Natural killer cell (primary cell): ENCODE results near the gene CCDC85C. TPM values are rescaled to one million over a fixed set of nuclear protein-coding genes. Genes with fewer than 3 reads are reported as not detected.

Source experiments
- ATAC-seq, 3 donors: fragments of 150-1000 bp in 2 of 3; fragments of 200-7000 bp in 1 of 3; cut with Tn5 transposase; 1 replicate in 1 of 3; 2 replicates in 2 of 3; pipeline ENCODE4 v1.10.0; 2021; ENCODE audit warnings: mild to moderate bottlenecking in 2 of 3, moderate library complexity in 2 of 3
- DNase-seq, 2 donors: peaks; one replicate each; pipeline versions ENCODE4 v3.0.0 to v3.0.0-alpha.2; 2013 to 2021; ENCODE audit warnings: mixed read lengths in 1 of 2
- H3K27ac ChIP-seq: one replicate; pipeline ENCODE4 v1.5.1; 2013; ENCODE audit warnings: mild to moderate bottlenecking, low read length
- H3K27me3 ChIP-seq: one replicate; pipeline ENCODE4 v1.6.1; 2013; ENCODE audit warnings: low read length; ENCODE audit not compliant: control insufficient read depth, insufficient read depth
- H3K36me3 ChIP-seq: one replicate; pipeline ENCODE4 v1.6.1; 2013; ENCODE audit warnings: low read length; ENCODE audit not compliant: control insufficient read depth, insufficient read depth
- H3K4me1 ChIP-seq: one replicate; pipeline ENCODE4 v1.6.1; 2013; ENCODE audit warnings: low read length; ENCODE audit not compliant: control insufficient read depth, insufficient read depth
- H3K4me3 ChIP-seq: one replicate; pipeline ENCODE4 v1.5.1; 2013; ENCODE audit warnings: low read length
- H3K9me3 ChIP-seq: one replicate; pipeline ENCODE4 v1.6.1; 2013; ENCODE audit warnings: low read length; ENCODE audit not compliant: control insufficient read depth, insufficient read depth
- H3K27ac Mint-ChIP-seq, 2 donors: one replicate each; pipeline ENCODE4 v1.8.0; 2022; ENCODE audit warnings: mild to moderate bottlenecking in 2 of 2, mixed read lengths in 2 of 2, moderate library complexity in 1 of 2
- H3K27me3 Mint-ChIP-seq, 2 donors: one replicate each; pipeline ENCODE4 v1.8.0; 2022; ENCODE audit warnings: low read depth in 2 of 2, mixed read lengths in 2 of 2
- H3K36me3 Mint-ChIP-seq: one replicate; pipeline ENCODE4 v1.8.0; 2022; ENCODE audit warnings: mixed read lengths
- H3K4me1 Mint-ChIP-seq, 2 donors: one replicate each; pipeline ENCODE4 v1.8.0; 2022; ENCODE audit warnings: mixed read lengths in 2 of 2
- H3K4me3 Mint-ChIP-seq: one replicate; pipeline ENCODE4 v1.8.0; 2022; ENCODE audit warnings: mild to moderate bottlenecking, moderate library complexity, mixed read lengths
- H3K9me3 Mint-ChIP-seq, 2 donors: one replicate each; pipeline ENCODE4 v1.8.0; 2022; ENCODE audit warnings: mixed read lengths in 2 of 2
- CTCF ChIP-seq: fragments of 200-600 bp; IDR thresholded peaks from one replicate; pipeline ENCODE4 v1.8.0; 2022; ENCODE audit warnings: antibody characterized with exemption
- WGBS: methylation state at CpG from one replicate; pipeline ENCODE4 v1.1.7; 2013; ENCODE audit warnings: missing lambda C conversion rate; ENCODE audit not compliant: insufficient coverage; 5-methylcytosine and 5-hydroxymethylcytosine counted together
- intact Hi-C: fragments of 100-400 bp; cut with micrococcal nuclease; formaldehyde crosslinking; loops from one replicate; pipeline ENCODE4 v1.14.2; 2022
- total RNA-seq, 4 donors: library from RNA; stranded (reverse); fragments of 120-200 nt in 1 of 4; gene quantifications; one replicate each; pipeline versions ENCODE4 v1.2.3 to v1.2.4, GENCODE V29; 2013 to 2022

CCDC85C gene
- total RNA-seq, 3 donors from 2014 or later (not counting 1 experiment from before 2014, with no cell fraction given): 0.73 to 4.3 (median 2.8) TPM

DNA sequence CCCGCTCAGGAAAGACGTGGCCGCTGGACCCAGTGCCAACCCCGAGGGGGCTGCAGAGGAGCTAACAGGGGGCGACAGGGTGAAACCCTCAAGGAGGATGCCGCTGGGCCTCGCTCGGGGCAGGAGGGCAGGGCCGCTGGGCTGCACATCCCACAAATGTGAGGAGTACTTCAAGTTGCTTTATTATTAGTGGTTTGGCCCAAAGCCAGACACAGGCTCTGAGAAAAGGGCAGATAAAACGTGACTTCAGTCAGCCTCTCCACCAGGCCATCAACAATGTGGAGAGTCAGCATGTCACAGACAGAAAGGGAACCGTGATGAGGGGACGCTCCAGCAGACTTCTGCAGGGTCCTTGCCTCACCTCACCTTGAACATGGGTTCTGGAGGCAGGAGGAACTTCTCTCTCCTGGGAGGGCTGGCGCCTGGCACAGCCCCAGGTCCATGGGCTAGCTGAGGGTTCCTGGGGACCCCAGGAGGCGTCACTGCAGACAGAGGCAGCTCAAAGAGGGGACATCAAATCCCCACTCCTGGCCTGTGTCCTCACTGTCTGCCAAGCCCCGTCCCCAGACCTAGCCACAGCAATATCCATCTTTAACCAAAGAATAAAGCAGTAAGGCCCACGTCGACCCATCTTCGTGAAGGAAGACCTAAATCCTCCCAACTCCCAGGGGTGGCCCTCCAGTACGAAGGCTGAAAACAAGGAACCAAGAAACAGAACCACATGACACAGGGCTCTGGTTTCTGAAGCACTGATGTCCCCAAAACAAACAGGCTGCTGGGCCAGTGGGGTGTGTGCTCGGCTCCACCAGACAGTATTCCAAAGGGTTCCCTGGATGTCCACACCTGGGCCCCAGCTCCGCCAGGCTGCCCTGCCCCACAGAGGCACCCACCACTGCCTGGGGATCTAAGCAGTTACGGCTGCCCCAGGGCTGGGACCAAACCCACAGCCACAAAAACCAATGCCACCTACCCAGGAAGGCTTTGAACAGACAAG, 35.1 kb downstream of the CCDC85C start:
- Mint-ChIP-seq H3K9me3 (no peaks in the 10 kb centered on the region), H3K36me3 (no peaks in the 10 kb centered on the region), H3K4me1 (no peaks in the 10 kb centered on the region), H3K27me3 (peaks cover 0 to 2% of the 10 kb centered on the region in 2 donors), H3K27ac (no peak overlapping the region), H3K4me3 (no peak overlapping the region)
- Histone ChIP-seq H3K9me3 (no peaks in the 10 kb centered on the region), H3K27ac (no peak overlapping the region), H3K36me3 (no peaks in the 10 kb centered on the region), H3K27me3 (no peaks in the 10 kb centered on the region), H3K4me1 (no peaks in the 10 kb centered on the region), H3K4me3 (no peak overlapping the region)
- no peak for TF ChIP-seq CTCF
- DNase-seq (no peak), ATAC-seq (no peak)
- 50% methylated on average over 22 of the region's 22 CpGs for WGBS
- intact Hi-C loops: no loop called here

DNA sequence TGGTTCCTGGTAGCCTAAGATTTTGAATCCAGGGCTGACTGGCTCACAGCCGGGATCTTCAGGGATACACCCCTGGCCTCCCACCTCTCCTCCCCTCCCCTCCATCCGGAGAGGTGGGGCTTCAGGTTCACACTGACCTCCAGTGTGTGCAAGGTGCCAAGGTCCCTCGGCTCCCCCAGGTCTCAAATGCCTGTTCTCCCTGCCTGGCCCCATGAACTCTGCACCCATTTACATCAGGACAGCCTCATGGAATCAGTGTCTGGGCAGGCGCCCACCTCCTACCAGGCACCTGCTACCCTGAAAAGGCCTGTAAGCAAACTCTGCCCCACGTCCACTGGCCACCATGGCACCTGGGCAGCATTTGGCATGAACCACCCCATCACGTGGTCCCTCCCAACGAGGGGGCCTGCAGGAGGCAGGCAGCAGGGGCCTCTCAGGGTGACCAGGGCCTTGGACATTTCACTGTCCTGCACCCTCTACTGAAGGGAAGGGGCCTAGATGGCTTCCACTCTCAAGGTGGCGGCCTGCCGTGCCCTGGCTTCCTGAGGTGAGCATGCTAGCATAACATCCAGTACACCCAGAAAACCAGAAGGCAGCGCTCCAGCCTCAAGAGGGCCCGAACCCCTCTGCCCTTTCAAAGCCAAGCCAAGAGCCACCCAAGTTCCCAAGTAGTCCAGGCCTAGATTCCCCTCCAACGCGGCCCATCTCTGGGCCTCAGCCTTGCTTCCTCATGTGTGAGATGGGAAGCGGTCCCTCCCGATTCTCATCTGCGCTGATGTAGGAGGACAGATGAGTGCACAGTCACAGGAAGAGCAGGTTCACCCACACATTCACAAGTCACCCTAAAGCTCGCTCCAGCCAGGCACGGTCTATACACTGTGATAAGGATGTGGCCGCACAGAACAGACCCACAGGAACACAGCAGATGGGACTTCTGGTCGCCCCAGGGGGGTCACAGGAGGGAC, 37.3 kb downstream of the CCDC85C start:
- no peaks in the 10 kb centered on the region for H3K4me1 ChIP-seq
- H3K9me3 ChIP-seq: no peaks in the 10 kb centered on the region
- intact Hi-C loops: no loop called here
- no peaks in the 10 kb centered on the region for H3K36me3 ChIP-seq
- DNase-seq (no peak), ATAC-seq (no peak)
- no peak overlapping the region for H3K27ac ChIP-seq
- H3K4me3 ChIP-seq: no peak overlapping the region
- Mint-ChIP-seq H3K27me3 (peaks cover 0 to 10% of the 10 kb centered on the region in 2 donors), H3K27ac (no peak overlapping the region), H3K4me1 (no peaks in the 10 kb centered on the region), H3K9me3 (no peaks in the 10 kb centered on the region), H3K36me3 (no peaks in the 10 kb centered on the region), H3K4me3 (no peak overlapping the region)
- TF ChIP-seq CTCF: no peak
- 88% methylated on average over 20 of the region's 20 CpGs for WGBS
- H3K27me3 ChIP-seq: no peaks in the 10 kb centered on the region

DNA sequence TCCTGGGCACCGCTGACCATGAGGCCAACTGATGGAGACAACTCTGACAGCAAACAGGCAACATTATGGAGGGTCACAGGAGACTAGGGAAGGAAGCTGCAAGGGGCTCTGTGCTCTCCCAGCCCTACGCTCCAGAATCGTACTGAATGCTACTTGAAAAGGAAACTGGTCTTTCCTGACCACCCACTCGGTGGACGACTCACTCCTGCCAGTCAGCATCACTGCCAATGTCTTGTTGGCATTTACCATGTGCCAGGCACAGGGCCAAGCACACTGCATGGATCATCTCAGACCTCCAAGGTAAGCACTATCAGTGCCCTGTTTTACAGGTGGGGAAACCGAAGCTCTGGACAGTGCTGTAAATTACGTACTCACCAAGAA, 38.0 kb downstream of the CCDC85C start:
- Histone ChIP-seq H3K27me3 (no peaks in the 10 kb centered on the region), H3K27ac (no peak overlapping the region), H3K4me3 (no peak overlapping the region), H3K4me1 (no peaks in the 10 kb centered on the region), H3K36me3 (no peaks in the 10 kb centered on the region), H3K9me3 (no peaks in the 10 kb centered on the region)
- Mint-ChIP-seq H3K4me1 (no peaks in the 10 kb centered on the region), H3K36me3 (no peaks in the 10 kb centered on the region), H3K27ac (no peak overlapping the region), H3K4me3 (no peak overlapping the region), H3K9me3 (no peaks in the 10 kb centered on the region), H3K27me3 (peaks cover 0 to 10% of the 10 kb centered on the region in 2 donors)
- TF ChIP-seq CTCF: no peak
- ATAC-seq: no peak
- DNase-seq: no peak
- intact Hi-C loops: no loop called here
- 73% methylated on average over 7 of the region's 7 CpGs for WGBS
